Activated CD8-positive, alpha-beta T cell treated with anti-CD3 and anti-CD28 coated beads for 36 hours (primary cell): ENCODE results near the gene COL6A2. TPM values are rescaled to one million over a fixed set of nuclear protein-coding genes. Genes with fewer than 3 reads are reported as not detected.
A peak's percentile ranks its signal among the peaks of the same experiment; 100 is the strongest.
"Not testable (repeated sequence)": the region's sequence is repeated elsewhere in the genome, so short reads cannot be mapped to it uniquely, and the experiment has no call there.

Experiments used
- ATAC-seq: fragments of 200-7000 bp; cut with Tn5 transposase; one replicate; pipeline ENCODE4 v1.10.0; 2021; ENCODE audit warnings: mild to moderate bottlenecking, moderate library complexity
- CTCF ChIA-PET: fragments of 350-600 bp; sonication (Branson Sonifier 250); formaldehyde crosslinking; loops from one replicate; lab custom pipeline; 2021; ENCODE audit warnings: antibody characterized with exemption; lab: Charles Lee
- POLR2A ChIA-PET: fragments of 350-600 bp; sonication (Branson Sonifier 250); formaldehyde crosslinking; loops from one replicate; lab custom pipeline; 2021; ENCODE audit warnings: antibody characterized with exemption; lab: Charles Lee
- DNase-seq: peaks from one replicate; pipeline ENCODE4 v3.0.0-alpha.2; 2020
- H3K27ac Mint-ChIP-seq: one replicate; pipeline ENCODE4 v1.8.0; 2021; ENCODE audit warnings: mild to moderate bottlenecking, mixed read lengths
- H3K27me3 Mint-ChIP-seq: one replicate; pipeline ENCODE4 v1.8.0; 2021; ENCODE audit warnings: mixed read lengths
- H3K36me3 Mint-ChIP-seq: one replicate; pipeline ENCODE4 v1.8.0; 2021; ENCODE audit warnings: low read depth, mixed read lengths
- H3K4me1 Mint-ChIP-seq: one replicate; pipeline ENCODE4 v1.8.0; 2021; ENCODE audit warnings: low read depth, mixed read lengths
- H3K4me3 Mint-ChIP-seq: one replicate; pipeline ENCODE4 v1.8.0; 2021; ENCODE audit warnings: mild to moderate bottlenecking, moderate library complexity, mixed read lengths
- H3K9me3 Mint-ChIP-seq: one replicate; pipeline ENCODE4 v1.8.0; 2021; ENCODE audit warnings: mixed read lengths
- CTCF ChIP-seq: fragments of 200-600 bp; IDR thresholded peaks from one replicate; pipeline ENCODE4 v1.8.0; 2022; ENCODE audit warnings: antibody characterized with exemption, mild to moderate bottlenecking
- intact Hi-C: fragments of 100-400 bp; cut with micrococcal nuclease; formaldehyde crosslinking; loops from one replicate; pipeline ENCODE4 v1.10.0; 2022
- total RNA-seq, 2 experiments: library from RNA; stranded (reverse); gene quantifications; one replicate each; pipeline ENCODE4 v1.2.3, GENCODE V29; 2021

Gene COL6A2
- total RNA-seq, 2 experiments from 2014 or later = 25.0 to 25.3 TPM

GRCh38 chr21:46099476-46099875, 1.6 kb downstream of the COL6A2 start:
- DNase-seq = peak; percentile 30
- no peak for ATAC-seq
- TF ChIP-seq CTCF = no peak
- intact Hi-C loops = no loop called here
- peaks cover 18% of the 10 kb centered on the region for H3K9me3 Mint-ChIP-seq
- H3K4me3 Mint-ChIP-seq = peak overlapping the region; percentile 73
- peaks cover 18% of the 10 kb centered on the region for H3K4me1 Mint-ChIP-seq
- H3K27ac Mint-ChIP-seq = no peak overlapping the region
- ChIA-PET CTCF (interaction anchor here (1.3 kb wide), 1 partner anchor 129 kb away, joined by 7 read pairs; no protein-coding TSS in a partner anchor), POLR2A (no interaction called here)
- H3K27me3 Mint-ChIP-seq = peaks cover 13% of the 10 kb centered on the region
- H3K36me3 Mint-ChIP-seq = peaks cover 13% of the 10 kb centered on the region

GRCh38 chr21:46100020-46100419, 2.1 kb downstream of the COL6A2 start:
- TF ChIP-seq CTCF = no peak
- no peak overlapping the region for H3K27ac Mint-ChIP-seq

GRCh38 chr21:46100426-46100825, 2.5 kb downstream of the COL6A2 start:
- ATAC-seq (no peak), DNase-seq (no peak)
- intact Hi-C loops = no loop called here
- POLR2A ChIA-PET = no interaction called here
- H3K9me3 Mint-ChIP-seq = peaks cover 19% of the 10 kb centered on the region
- TF ChIP-seq CTCF = no peak
- peaks cover 13% of the 10 kb centered on the region for H3K27me3 Mint-ChIP-seq
- H3K36me3 Mint-ChIP-seq = peaks cover 13% of the 10 kb centered on the region
- H3K4me3 Mint-ChIP-seq = no peak overlapping the region
- CTCF ChIA-PET = interaction anchor here (1.1 kb wide), 1 partner anchor 43 kb away, joined by 4 read pairs; no protein-coding TSS in a partner anchor
- H3K27ac Mint-ChIP-seq = no peak overlapping the region
- peaks cover 17% of the 10 kb centered on the region for H3K4me1 Mint-ChIP-seq

More at GRCh38 chr21:46100020-46100419, 2.1 kb downstream of the COL6A2 start:
- Mint-ChIP-seq H3K9me3 (peaks cover 19% of the 10 kb centered on the region), H3K36me3 (peaks cover 13% of the 10 kb centered on the region), H3K4me1 (peaks cover 17% of the 10 kb centered on the region), H3K4me3 (no peak overlapping the region), H3K27me3 (peaks cover 13% of the 10 kb centered on the region)
- intact Hi-C loops = no loop called here
- CTCF ChIA-PET = interaction anchor here (1.1 kb wide), 1 partner anchor 44 kb away, joined by 4 read pairs; no protein-coding TSS in a partner anchor
- POLR2A ChIA-PET = no interaction called here
- DNase-seq (no peak), ATAC-seq (no peak)

GRCh38 chr21:46100906-46101305, 3.0 kb downstream of the COL6A2 start:
- DNase-seq (no peak), ATAC-seq (no peak)
- Mint-ChIP-seq H3K27ac (no peak overlapping the region), H3K9me3 (peaks cover 22% of the 10 kb centered on the region), H3K4me1 (peaks cover 17% of the 10 kb centered on the region), H3K36me3 (peaks cover 16% of the 10 kb centered on the region), H3K27me3 (peaks cover 13% of the 10 kb centered on the region), H3K4me3 (no peak overlapping the region)
- ChIA-PET CTCF (interaction anchor here (1.1 kb wide), 1 partner anchor 43 kb away, joined by 4 read pairs; no protein-coding TSS in a partner anchor), POLR2A (no interaction called here)
- no peak for TF ChIP-seq CTCF
- intact Hi-C loops = no loop called here

- CTCF ChIA-PET = interaction anchor here (0.6 to 2.7 kb wide), 3 partner anchors 39 to 133 kb away, joined by 3 to 10 read pairs (median 3); no protein-coding TSS in a partner anchor
- intact Hi-C loops = no loop called here
- ATAC-seq = no peak
- Mint-ChIP-seq H3K4me1 (peaks cover 15% of the 10 kb centered on the region), H3K36me3 (peaks cover 20% of the 10 kb centered on the region), H3K27me3 (peaks cover 9% of the 10 kb centered on the region), H3K27ac (no peak overlapping the region), H3K4me3 (no peak overlapping the region), H3K9me3 (peaks cover 33% of the 10 kb centered on the region)
- TF ChIP-seq CTCF = no peak
- POLR2A ChIA-PET = no interaction called here
- DNase-seq = no peak
These were observed 6.2 kb downstream of the COL6A2 start for GRCh38 chr21:46104104-46104503.

- ATAC-seq, H3K27me3 Mint-ChIP-seq, H3K4me1 Mint-ChIP-seq, DNase-seq, H3K4me3 Mint-ChIP-seq, H3K27ac Mint-ChIP-seq, intact Hi-C loops: not testable (repeated sequence)
- ChIA-PET POLR2A (interaction anchor here (1.0 kb wide), 1 partner anchor 10 kb away, joined by 3 read pairs; no protein-coding TSS in a partner anchor), CTCF (interaction anchor here (0.9 kb wide), 1 partner anchor 36 kb away, joined by 3 read pairs; no protein-coding TSS in a partner anchor)
- Mint-ChIP-seq H3K9me3 (peaks cover 30% of the 10 kb centered on the region), H3K36me3 (peaks cover 16% of the 10 kb centered on the region)
These were observed 9.5 kb downstream of the COL6A2 start for GRCh38 chr21:46107376-46107775.
